H1 (cell line): ENCODE data around the gene CEP89. TPM values are rescaled to one million over a fixed set of nuclear protein-coding genes. Genes with fewer than 3 reads are reported as not detected.

Experiments
- CTCF ChIA-PET: fragments of 300-600 bp; sonication (Branson Sonifier 250); formaldehyde crosslinking; loops from one replicate; lab custom pipeline; 2021; ENCODE audit not compliant: partially characterized antibody; lab: Charles Lee
- POLR2A ChIA-PET: fragments of 300-600 bp; sonication (Branson Sonifier 250); formaldehyde crosslinking; loops from one replicate; lab custom pipeline; 2021; ENCODE audit warnings: inconsistent platforms; ENCODE audit not compliant: partially characterized antibody; lab: Charles Lee
- DNase-seq, 2 experiments: peaks; one replicate each; pipeline versions ENCODE4 v3.0.0 to v3.0.0-alpha.2; 2010 to 2022; ENCODE audit warnings: low spot score in 2 of 2, low read depth in 1 of 2, mixed read lengths in 1 of 2
- FAIRE-seq: peaks from 2 replicates; lab custom pipeline; 2011; peaks lifted over from hg19 to GRCh38; lab: Jason Lieb, UNC
- H2AFZ ChIP-seq: 2 replicates; pipeline ENCODE4 v1.8.1; 2012; ENCODE audit warnings: low read length, inconsistent platforms
- H2AK5ac ChIP-seq: 2 replicates; pipeline ENCODE4 v1.6.1; 2013; ENCODE audit warnings: low read depth, low read length
- H2BK120ac ChIP-seq: replicated peaks from 2 replicates; pipeline ENCODE3; 2013; ENCODE audit warnings: low read depth, low read length, inconsistent platforms
- H2BK12ac ChIP-seq: 2 replicates; pipeline ENCODE4 v1.6.1; 2013; ENCODE audit warnings: low read depth, low read length
- H2BK15ac ChIP-seq: 2 replicates; pipeline ENCODE4 v1.6.1; 2013; ENCODE audit warnings: low read length
- H2BK20ac ChIP-seq: 2 replicates; pipeline ENCODE4 v1.6.1; 2013; ENCODE audit warnings: low read length
- H2BK5ac ChIP-seq: 2 replicates; pipeline ENCODE4 v1.6.1; 2013; ENCODE audit warnings: low read depth, low read length
- H3K14ac ChIP-seq: 2 replicates; pipeline ENCODE4 v1.6.1; 2013; ENCODE audit warnings: inconsistent platforms; ENCODE audit not compliant: insufficient read length
- H3K18ac ChIP-seq: 2 replicates; pipeline ENCODE4 v1.6.1; 2013; ENCODE audit warnings: low read length; ENCODE audit errors: extremely low read depth
- H3K23ac ChIP-seq: 2 replicates; pipeline ENCODE4 v1.6.1; 2013; ENCODE audit warnings: inconsistent platforms; ENCODE audit not compliant: insufficient read length
- H3K23me2 ChIP-seq: 2 replicates; pipeline ENCODE4 v1.6.1; 2013; ENCODE audit warnings: low read depth, low read length
- H3K27ac ChIP-seq: 2 replicates; pipeline ENCODE4 v1.6.1; 2011; ENCODE audit warnings: low read depth, low read length, inconsistent platforms
- H3K27me3 ChIP-seq, 4 experiments: replicated peaks in 1 of 4; 1 replicate in 1 of 4; 2 replicates in 3 of 4; pipeline versions ENCODE4 v1.6.1 to v1.8.1; 2011 to 2013; ENCODE audit warnings: low read length in 3 of 4, mild to moderate bottlenecking in 3 of 4, inconsistent platforms in 2 of 4, mixed read lengths in 2 of 4, moderate library complexity in 1 of 4; ENCODE audit not compliant: control insufficient read depth in 3 of 4, insufficient read depth in 3 of 4; ENCODE audit errors: extremely low read depth in 1 of 4
- H3K36me3 ChIP-seq, 4 experiments: 2 replicates each; pipeline versions ENCODE4 v1.6.1 to v1.8.1; 2011 to 2013; ENCODE audit warnings: mild to moderate bottlenecking in 4 of 4, low read length in 3 of 4, moderate library complexity in 2 of 4, control low read depth in 1 of 4, inconsistent platforms in 1 of 4; ENCODE audit not compliant: insufficient read depth in 4 of 4, control insufficient read depth in 2 of 4
- H3K4ac ChIP-seq: replicated peaks from 2 replicates; pipeline ENCODE3; 2013; ENCODE audit warnings: low read length, low read depth, mixed read lengths, inconsistent platforms; ENCODE audit not compliant: insufficient read length
- H3K4me1 ChIP-seq, 4 experiments: replicated peaks in 1 of 4; 1 replicate in 1 of 4; 2 replicates in 3 of 4; pipeline versions ENCODE4 v1.6.1 to v1.8.1; 2011 to 2013; ENCODE audit warnings: low read length in 3 of 4, inconsistent platforms in 2 of 4, mixed read lengths in 1 of 4; ENCODE audit not compliant: insufficient read depth in 4 of 4, control insufficient read depth in 3 of 4
- H3K4me2 ChIP-seq, 2 experiments: 2 replicates each; pipeline versions ENCODE4 v1.6.1 to v1.8.1; 2011 to 2013; ENCODE audit warnings: low read depth in 2 of 2, low read length in 2 of 2, control low read depth in 1 of 2, inconsistent platforms in 1 of 2, mild to moderate bottlenecking in 1 of 2; ENCODE audit not compliant: insufficient read depth in 1 of 2
- H3K4me3 ChIP-seq, 4 experiments: fragments of 200-600, 300-600 bp in 1 of 4; sonication (generic), shearing (Covaris generic), sonication (Bioruptor Twin) in 1 of 4; 2 replicates each; pipeline versions ENCODE4 v1.5.1 to v1.8.1; 2011 to 2016; ENCODE audit warnings: low read length in 4 of 4, low read depth in 3 of 4, control low read depth in 2 of 4, inconsistent platforms in 2 of 4, mild to moderate bottlenecking in 2 of 4, mixed read lengths in 1 of 4, moderate library complexity in 1 of 4; ENCODE audit not compliant: insufficient read depth in 2 of 4; ENCODE audit errors: extremely low read depth in 1 of 4
- H3K56ac ChIP-seq: replicated peaks from 2 replicates; pipeline ENCODE3; 2013; ENCODE audit warnings: low read depth, mild to moderate bottlenecking, mixed read lengths, low read length, inconsistent platforms; ENCODE audit not compliant: insufficient read length
- H3K79me1 ChIP-seq: 2 replicates; pipeline ENCODE4 v1.6.1; 2013; ENCODE audit warnings: low read depth, low read length, control low read depth
- H3K79me2 ChIP-seq, 2 experiments: 2 replicates each; pipeline versions ENCODE4 v1.6.1 to v1.8.1; 2012 to 2013; ENCODE audit warnings: low read length in 2 of 2, mild to moderate bottlenecking in 2 of 2, inconsistent platforms in 1 of 2; ENCODE audit not compliant: insufficient read depth in 2 of 2, control insufficient read depth in 1 of 2
- H3K9ac ChIP-seq, 4 experiments: replicated peaks in 1 of 4; 1 replicate in 1 of 4; 2 replicates in 3 of 4; pipeline versions ENCODE4 v1.6.1 to v1.8.1; 2011 to 2013; ENCODE audit warnings: low read depth in 3 of 4, low read length in 3 of 4, control low read depth in 2 of 4, mild to moderate bottlenecking in 2 of 4, moderate library complexity in 2 of 4, inconsistent platforms in 1 of 4; ENCODE audit errors: extremely low read depth in 1 of 4
- H3K9me3 ChIP-seq, 2 experiments: 2 replicates each; pipeline versions ENCODE4 v1.6.1 to v1.8.1; 2012 to 2013; ENCODE audit warnings: mild to moderate bottlenecking in 2 of 2, moderate library complexity in 2 of 2, control low read depth in 1 of 2, inconsistent platforms in 1 of 2, low read depth in 1 of 2, low read length in 1 of 2, mixed read lengths in 1 of 2; ENCODE audit not compliant: insufficient read depth in 2 of 2
- H4K20me1 ChIP-seq, 2 experiments: replicated peaks in 1 of 2; 2 replicates each; pipeline versions ENCODE3 to v1.8.1; 2011 to 2013; ENCODE audit warnings: inconsistent platforms in 2 of 2, low read length in 2 of 2, mild to moderate bottlenecking in 1 of 2; ENCODE audit not compliant: insufficient read depth in 2 of 2, control insufficient read depth in 1 of 2
- H4K5ac ChIP-seq: 2 replicates; pipeline ENCODE4 v1.6.1; 2013; ENCODE audit warnings: low read length, low read depth, mixed read lengths, inconsistent platforms; ENCODE audit not compliant: insufficient read length
- H4K8ac ChIP-seq: 2 replicates; pipeline ENCODE4 v1.8.0; 2013; ENCODE audit warnings: mild to moderate bottlenecking, moderate library complexity, low read length, inconsistent platforms; ENCODE audit not compliant: insufficient read depth; ENCODE audit errors: extremely low read depth
- H4K91ac ChIP-seq: replicated peaks from 2 replicates; pipeline ENCODE3; 2013; ENCODE audit warnings: low read length, mixed read lengths, inconsistent platforms; ENCODE audit not compliant: insufficient read length
- CTCF ChIP-seq, 3 experiments: IDR thresholded peaks; 1 replicate in 2 of 3; 2 replicates in 1 of 3; pipeline versions ENCODE4 v1.5.1 to v1.6.1; 2011; ENCODE audit warnings: low read length in 3 of 3, mild to moderate bottlenecking in 3 of 3, inconsistent platforms in 2 of 3, low read depth in 1 of 3, moderate library complexity in 1 of 3; ENCODE audit not compliant: insufficient read depth in 1 of 3; ENCODE audit errors: control extremely low read depth in 1 of 3
- FOSL1 ChIP-seq: IDR thresholded peaks from 2 replicates; pipeline ENCODE4 v1.6.1; 2011; ENCODE audit warnings: mild to moderate bottlenecking, low read depth, low read length, moderate library complexity; ENCODE audit not compliant: insufficient read depth
- SP2 ChIP-seq: IDR thresholded peaks from 2 replicates; pipeline ENCODE4 v1.6.1; 2012; ENCODE audit warnings: mild to moderate bottlenecking, low read length, inconsistent platforms
- WGBS, 2 experiments: shearing (Covaris generic) in 1 of 2; methylation state at CpG; one replicate each; pipeline versions ENCODE4 v1.1.6 to v1.1.7; 2013 to 2015; ENCODE audit warnings: low lambda C conversion rate in 2 of 2, mixed read lengths in 2 of 2, inconsistent platforms in 1 of 2, low coverage in 1 of 2, missing lambda C conversion rate in 1 of 2; ENCODE audit not compliant: insufficient replicate concordance in 2 of 2, insufficient coverage in 1 of 2, insufficient read length in 1 of 2; ENCODE audit errors: extremely low coverage in 1 of 2, missing lambda C conversion rate in 1 of 2; 5-methylcytosine and 5-hydroxymethylcytosine counted together
- polyA plus RNA-seq, 7 experiments: library from polyadenylated mRNA; depleted of rRNA in 3 of 7; stranded (reverse) in 5 of 7; unstranded in 2 of 7; fragments of >200 nt in 5 of 7; fragments of 200-250 nt in 2 of 7; gene quantifications; 1 replicate in 5 of 7; 2 replicates in 1 of 7; 4 replicates in 1 of 7; pipeline versions ENCODE4 v1.2.1 to v1.2.3, GENCODE V29; 2011 to 2013; ENCODE audit warnings: missing spikeins in 2 of 7, mixed read lengths in 2 of 7
- total RNA-seq: library from RNA; stranded (reverse); fragmentation: NEBNext Ultra II Directional; extraction: Animal tissue kit (Norgen Biotek cat#: 25700); gene quantifications from 2 replicates; pipeline ENCODE4 v1.2.1, GENCODE V29; 2021

CEP89 gene
- total and polyA plus RNA-seq, 2 of the 8 experiments (the other 6 are each of a cell fraction or from before 2014, with no cell fraction given), result 23.0 to 23.6 TPM

- H3K4me2 ChIP-seq, result no peak overlapping the region
- no peak for DNase-seq
- CTCF ChIA-PET, result interaction anchor here (0.6 to 1.4 kb wide), 3 partner anchors 10 to 140 kb away, joined by 3 to 4 read pairs (median 4); no protein-coding TSS in a partner anchor
These were observed 141.3 kb downstream of the CEP89 start for GRCh38 chr19:32830231-32831014.

More at GRCh38 chr19:32830231-32831014, 141.3 kb downstream of the CEP89 start:
- H4K5ac ChIP-seq, result no peak overlapping the region
- 87% methylated on average over 8 of the region's 8 CpGs; no CpG with 5 or more reads in 1 of the 2 experiments for WGBS, 2 experiments
- H2BK20ac ChIP-seq, result no peak overlapping the region
- H2BK12ac ChIP-seq, result no peak overlapping the region
- TF ChIP-seq SP2 (no peak), FOSL1 (no peak), CTCF (IDR thresholded peaks at IDR 0.05; ENCODE audit: control extremely low read depth in 1 of 3, insufficient read depth in 1 of 3, low read depth in 1 of 3, low read length in 3 of 3) (no peak)
- TF ChIP-seq, all 59 proteins: peak for 0
- Histone ChIP-seq H2AFZ (no peak overlapping the region), H4K91ac (no peak overlapping the region), H3K27me3 (no peaks in the 10 kb centered on the region), H3K79me2 (no peaks in the 10 kb centered on the region), H3K36me3 (no peaks in the 10 kb centered on the region), H4K20me1 (no peaks in the 10 kb centered on the region), H2BK120ac (no peak overlapping the region), H3K9ac (no peak overlapping the region), H3K14ac (no peak overlapping the region), H3K79me1 (no peaks in the 10 kb centered on the region), H3K4ac (peak overlapping the region; percentile 59), H3K23ac (no peak overlapping the region), H2BK15ac (no peak overlapping the region), H4K8ac (no peak overlapping the region), H3K27ac (no peak overlapping the region), H2BK5ac (no peak overlapping the region), H3K56ac (no peak overlapping the region), H2AK5ac (no peak overlapping the region), H3K9me3 (no peaks in the 10 kb centered on the region), H3K23me2 (no peaks in the 10 kb centered on the region), H3K18ac (no peak overlapping the region), H3K4me1 (peaks cover 0 to 9% (median 4%) of the 10 kb centered on the region in 4 experiments; a peak in 5 of 7 replicates), H3K4me3 (no peak overlapping the region)
- POLR2A ChIA-PET, result no interaction called here
- FAIRE-seq, result no peak
